HUES64 (cell line): Measurements from ENCODE around the gene MINDY2. TPM values are rescaled to one million over a fixed set of nuclear protein-coding genes. Genes with fewer than 3 reads are reported as not detected.
A peak's percentile ranks its signal among the peaks of the same experiment; 100 is the strongest.

Experiments
- H3K27ac ChIP-seq: 2 replicates; pipeline ENCODE4 v1.7.0; 2013; ENCODE audit warnings: low read depth, low read length, inconsistent platforms
- H3K27me3 ChIP-seq: 2 replicates; pipeline ENCODE4 v1.6.1; 2013; ENCODE audit warnings: mild to moderate bottlenecking, low read length; ENCODE audit not compliant: insufficient read depth
- H3K36me3 ChIP-seq: 2 replicates; pipeline ENCODE4 v1.6.1; 2013; ENCODE audit warnings: mild to moderate bottlenecking, low read length; ENCODE audit not compliant: insufficient read depth
- H3K4me1 ChIP-seq: 2 replicates; pipeline ENCODE4 v1.6.1; 2013; ENCODE audit warnings: mild to moderate bottlenecking, low read length, moderate library complexity; ENCODE audit not compliant: insufficient read depth
- H3K4me3 ChIP-seq: 2 replicates; pipeline ENCODE4 v1.5.1; 2013; ENCODE audit warnings: mild to moderate bottlenecking, low read length, moderate library complexity
- H3K9ac ChIP-seq: 2 replicates; pipeline ENCODE4 v1.6.1; 2013; ENCODE audit warnings: mild to moderate bottlenecking, low read depth, low read length
- H3K9me3 ChIP-seq: 2 replicates; pipeline ENCODE4 v1.6.1; 2013; ENCODE audit warnings: low read depth, low read length; ENCODE audit not compliant: insufficient read depth
- WGBS: fragments of 150-250, 120-280 bp; methylation state at CpG from one replicate; pipeline ENCODE4 v1.1.7; 2013; ENCODE audit warnings: missing lambda C conversion rate; 5-methylcytosine and 5-hydroxymethylcytosine counted together
- polyA plus RNA-seq, 2 experiments: library from polyadenylated mRNA; stranded (reverse); fragments of 50-300 nt; gene quantifications; one replicate each; pipeline ENCODE4 v1.2.3, GENCODE V29; 2013

The MINDY2 gene
- 10.4 TPM for polyA plus RNA-seq (2013, experiment 1 of 2)
- 10.0 TPM for polyA plus RNA-seq (2013, experiment 2 of 2)

DNA sequence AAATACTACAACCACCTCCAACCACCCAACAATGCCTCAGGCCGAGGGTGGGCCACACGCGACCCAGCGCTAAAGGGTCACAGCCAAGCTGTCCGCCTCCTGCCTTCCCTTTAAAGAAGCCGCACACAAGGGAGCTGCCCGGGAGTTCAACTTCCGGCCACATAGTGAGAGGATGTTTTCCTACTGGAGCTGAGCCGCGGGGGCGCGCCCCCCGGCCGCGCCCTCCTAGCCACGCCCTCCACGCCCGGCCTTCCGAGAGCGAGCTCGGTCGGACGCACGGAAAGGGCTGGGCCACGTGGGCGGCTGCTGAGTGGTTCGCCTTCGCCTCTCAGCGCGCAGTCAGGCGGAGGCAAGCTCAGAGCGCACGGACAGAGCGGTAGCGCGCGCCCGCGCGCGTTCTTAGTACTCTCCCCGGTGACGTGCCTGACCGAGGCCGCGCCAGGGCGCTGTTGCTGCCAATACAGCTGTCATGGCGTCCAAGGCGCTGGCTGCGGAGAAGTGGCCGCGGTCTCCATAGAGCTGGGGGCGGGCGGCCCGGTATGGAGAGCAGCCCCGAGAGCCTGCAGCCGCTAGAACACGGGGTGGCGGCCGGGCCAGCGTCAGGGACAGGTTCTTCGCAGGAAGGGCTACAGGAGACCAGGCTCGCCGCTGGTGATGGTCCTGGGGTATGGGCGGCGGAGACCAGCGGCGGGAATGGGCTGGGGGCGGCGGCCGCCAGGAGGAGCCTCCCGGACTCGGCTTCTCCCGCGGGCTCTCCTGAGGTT, at the start of gene MINDY2:
MINDY2 (plus strand) TSS at position 446 of the 764 bp plus-strand sequence; CDS start at position 540, 94 bp downstream.
- peak within 1 kb of the TSS; percentile 70 for H3K9ac ChIP-seq
- no peaks in the 10 kb centered on the region for H3K36me3 ChIP-seq
- H3K4me1 ChIP-seq, result peaks cover 15% of the 10 kb centered on the region; the same call in 1 of the 2 replicates
- peak within 1 kb of the TSS; percentile 91 for H3K27ac ChIP-seq
- H3K9me3 ChIP-seq, result no peaks in the 10 kb centered on the region
- H3K4me3 ChIP-seq, result peak within 1 kb of the TSS; percentile 81
- WGBS, result under 1% methylated on average over 75 of the region's 75 CpGs
- H3K27me3 ChIP-seq, result no peaks in the 10 kb centered on the region

DNA sequence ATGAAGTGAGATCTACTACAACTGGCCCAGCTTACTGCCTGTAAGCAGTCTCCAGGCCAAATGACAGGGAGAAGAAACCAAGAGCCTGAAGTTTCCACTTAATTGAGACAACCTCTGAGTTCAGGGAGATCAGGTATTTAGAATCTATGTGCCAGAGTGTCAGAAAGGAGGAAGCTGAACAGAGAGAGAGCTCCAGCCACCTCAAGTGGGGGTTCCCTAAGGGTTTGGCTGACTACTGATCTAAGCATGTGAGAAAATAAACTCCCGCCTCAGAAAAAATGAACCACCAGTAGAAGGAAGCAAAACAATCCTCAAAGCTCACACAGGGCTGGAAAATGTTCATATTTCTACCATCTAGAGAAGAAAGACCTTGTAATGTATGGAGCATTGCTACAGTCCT, 46.6 kb upstream of the MINDY2 start:
- H3K4me1 ChIP-seq, result peaks cover 5% of the 10 kb centered on the region; the same call in 1 of the 2 replicates
- no peaks in the 10 kb centered on the region for H3K36me3 ChIP-seq
- WGBS, result 100% methylated on average over 1 of the region's 1 CpG
- no peak overlapping the region for H3K9ac ChIP-seq
- H3K4me3 ChIP-seq, result no peak overlapping the region
- no peaks in the 10 kb centered on the region for H3K9me3 ChIP-seq
- H3K27me3 ChIP-seq, result no peaks in the 10 kb centered on the region
- no peak overlapping the region for H3K27ac ChIP-seq

- Histone ChIP-seq H3K4me3 (no peak overlapping the region), H3K36me3 (no peaks in the 10 kb centered on the region), H3K4me1 (peaks cover 6% of the 10 kb centered on the region), H3K9me3 (no peaks in the 10 kb centered on the region), H3K27ac (no peak overlapping the region), H3K9ac (no peak overlapping the region), H3K27me3 (no peaks in the 10 kb centered on the region)
- whole genome bisulfite sequencing, result 98% methylated on average over 10 of the region's 12 CpGs
Measured at GRCh38 chr15:58726867-58727266, 44.2 kb upstream of the MINDY2 start.

DNA sequence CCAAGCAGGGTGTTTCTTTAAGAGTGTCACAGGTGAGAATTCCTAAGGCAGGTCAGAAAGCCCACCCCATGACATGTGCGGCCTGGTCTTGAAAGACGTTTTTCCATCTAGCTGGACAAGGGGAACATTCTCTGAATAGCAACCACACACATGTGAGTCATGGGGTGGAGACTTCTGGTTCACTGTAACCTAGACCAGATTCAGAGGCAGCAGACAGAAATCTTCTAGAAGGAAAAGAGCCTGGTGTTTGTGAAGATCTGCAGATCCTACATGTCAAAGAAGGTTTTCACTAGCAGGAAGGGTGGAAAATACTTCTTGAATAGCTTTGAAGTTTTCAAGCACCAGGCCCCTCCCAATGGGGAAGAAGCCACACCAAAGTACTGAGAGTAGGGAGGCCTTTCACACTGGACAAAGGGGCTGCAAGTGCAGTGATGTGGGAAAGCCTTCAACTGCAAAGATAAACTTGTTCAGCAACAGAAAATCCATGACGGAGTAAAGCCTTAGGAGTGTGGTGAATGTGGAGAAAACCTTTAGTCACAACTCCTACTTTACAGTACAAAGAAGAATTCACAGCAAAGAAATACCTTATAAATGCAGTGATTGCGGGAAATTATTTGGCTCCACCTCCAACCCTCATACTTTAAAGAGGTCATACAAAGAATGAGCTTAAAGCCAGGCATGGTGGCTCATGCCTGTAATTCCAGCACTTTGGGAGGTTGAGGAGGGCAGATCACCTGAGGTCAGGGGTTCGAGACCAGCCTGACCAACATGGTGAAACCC, 39.2 kb upstream of the MINDY2 start:
- Histone ChIP-seq H3K27me3 (no peaks in the 10 kb centered on the region), H3K4me1 (peaks cover 23% of the 10 kb centered on the region), H3K27ac (no peak overlapping the region), H3K4me3 (no peak overlapping the region), H3K9me3 (no peaks in the 10 kb centered on the region), H3K36me3 (no peaks in the 10 kb centered on the region), H3K9ac (no peak overlapping the region)
- WGBS, result 93% methylated on average over 4 of the region's 5 CpGs

DNA sequence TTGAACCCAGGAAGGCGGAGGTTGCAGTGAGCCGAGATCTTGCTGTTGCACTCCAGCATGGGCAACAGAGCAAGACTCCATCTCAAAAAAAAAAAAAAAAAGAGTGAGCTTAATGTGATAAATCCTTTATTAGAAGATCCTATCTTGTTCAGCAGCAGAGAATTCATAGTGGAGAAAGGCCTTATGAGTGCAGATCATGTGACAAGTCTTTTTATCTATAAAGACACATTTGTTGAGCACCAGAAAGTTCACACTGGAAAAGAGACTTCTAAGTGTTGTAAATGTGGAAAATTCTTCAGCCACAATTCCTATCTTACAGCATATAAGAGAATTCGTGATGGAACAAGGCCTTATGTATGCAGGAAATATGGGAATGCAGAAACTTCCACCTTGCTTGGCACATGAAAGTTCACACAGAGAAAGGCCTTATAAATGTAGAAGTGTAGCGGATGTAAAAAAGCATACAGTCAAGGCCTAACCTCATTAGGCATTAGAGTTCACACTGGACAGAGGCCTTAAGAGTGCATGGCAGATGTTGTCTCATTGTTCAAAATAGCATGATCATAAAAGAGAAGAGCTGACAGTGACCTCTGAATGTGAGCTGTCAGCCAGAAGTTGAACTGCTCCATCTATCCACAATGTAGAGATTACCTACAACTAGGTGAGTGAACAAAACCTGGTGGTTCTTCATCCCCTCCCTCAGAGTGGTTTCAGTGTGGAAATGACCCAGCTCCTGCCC, 38.3 kb upstream of the MINDY2 start:
- Histone ChIP-seq H3K27me3 (no peaks in the 10 kb centered on the region), H3K27ac (no peak overlapping the region), H3K9me3 (no peaks in the 10 kb centered on the region), H3K4me3 (no peak overlapping the region), H3K9ac (no peak overlapping the region), H3K36me3 (no peaks in the 10 kb centered on the region), H3K4me1 (peaks cover 23% of the 10 kb centered on the region)
- WGBS, result 100% methylated on average over 4 of the region's 4 CpGs

- no peak overlapping the region for H3K9ac ChIP-seq
- no peaks in the 10 kb centered on the region for H3K27me3 ChIP-seq
- H3K27ac ChIP-seq, result no peak overlapping the region
- H3K9me3 ChIP-seq, result no peaks in the 10 kb centered on the region
- H3K4me3 ChIP-seq, result no peak overlapping the region
- peaks cover 33% of the 10 kb centered on the region for H3K4me1 ChIP-seq
- WGBS, result 88% methylated on average over 2 of the region's 2 CpGs
- H3K36me3 ChIP-seq, result no peaks in the 10 kb centered on the region
Measured at GRCh38 chr15:58734859-58735258, 36.2 kb upstream of the MINDY2 start.

- Histone ChIP-seq H3K9ac (no peak overlapping the region; the same call in 1 of the 2 replicates), H3K9me3 (no peaks in the 10 kb centered on the region), H3K36me3 (no peaks in the 10 kb centered on the region), H3K27me3 (no peaks in the 10 kb centered on the region), H3K4me3 (no peak overlapping the region), H3K4me1 (peaks cover 30% of the 10 kb centered on the region), H3K27ac (no peak overlapping the region)
- WGBS, result 76% methylated on average over 2 of the region's 2 CpGs
Measured at GRCh38 chr15:58736018-58736643, 35.0 kb upstream of the MINDY2 start.

DNA sequence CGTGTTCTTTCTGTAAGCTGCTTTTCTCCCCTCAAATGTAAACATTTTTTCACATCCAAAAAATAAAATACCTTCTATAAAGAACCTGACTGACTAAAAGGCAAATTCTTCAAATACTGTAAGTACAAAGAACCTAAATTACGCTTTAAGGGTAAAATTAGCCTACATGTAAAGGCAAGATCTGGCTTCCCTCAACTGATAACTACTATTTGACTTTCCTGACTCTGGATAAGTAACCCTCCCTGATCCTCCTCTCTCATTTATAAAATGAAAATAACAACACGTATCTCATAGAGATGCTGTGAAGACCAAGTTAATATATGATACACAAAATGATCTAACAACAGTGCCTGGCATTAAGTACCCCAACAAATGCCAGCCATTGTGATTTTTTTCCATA, 33.8 kb upstream of the MINDY2 start:
- Histone ChIP-seq H3K4me1 (peaks cover 25% of the 10 kb centered on the region), H3K9me3 (no peaks in the 10 kb centered on the region), H3K27ac (no peak overlapping the region), H3K4me3 (no peak overlapping the region), H3K36me3 (no peaks in the 10 kb centered on the region), H3K27me3 (no peaks in the 10 kb centered on the region), H3K9ac (no peak overlapping the region)
- 94% methylated on average over 3 of the region's 3 CpGs for WGBS

GRCh38 chr15:58738046-58738707, 32.9 kb upstream of the MINDY2 start:
- no peak overlapping the region for H3K9ac ChIP-seq
- WGBS, result no CpG with 5 or more reads among the region's 1 CpG
- peaks cover 33% of the 10 kb centered on the region for H3K4me1 ChIP-seq
- no peaks in the 10 kb centered on the region for H3K27me3 ChIP-seq
- H3K27ac ChIP-seq, result no peak overlapping the region
- H3K9me3 ChIP-seq, result no peaks in the 10 kb centered on the region
- no peak overlapping the region for H3K4me3 ChIP-seq
- H3K36me3 ChIP-seq, result no peaks in the 10 kb centered on the region

- no peaks in the 10 kb centered on the region for H3K9me3 ChIP-seq
- no peak overlapping the region for H3K27ac ChIP-seq
- 100% methylated on average over 1 of the region's 4 CpGs for WGBS
- no peaks in the 10 kb centered on the region for H3K36me3 ChIP-seq
- H3K9ac ChIP-seq, result no peak overlapping the region
- H3K27me3 ChIP-seq, result no peaks in the 10 kb centered on the region
- peaks cover 43% of the 10 kb centered on the region for H3K4me1 ChIP-seq
- H3K4me3 ChIP-seq, result no peak overlapping the region
Measured at GRCh38 chr15:58740436-58740835, 30.7 kb upstream of the MINDY2 start.
